GM12892 (cell line): ENCODE measurements around the gene C5orf63.

ENCODE experiments used
- POLR2A ChIP-seq: IDR thresholded peaks from 2 replicates; pipeline ENCODE4 v1.6.1; 2011; ENCODE audit warnings: low read depth, low read length, control low read depth
- POLR2AphosphoS5 ChIP-seq: IDR thresholded peaks from 2 replicates; pipeline ENCODE4 v1.6.1; 2011; ENCODE audit warnings: low read depth, low read length, control low read depth
- TAF1 ChIP-seq: IDR thresholded peaks from 2 replicates; pipeline ENCODE4 v1.6.1; 2011; ENCODE audit warnings: low read depth, mild to moderate bottlenecking, control low read depth, low read length, borderline replicate concordance

- no peak for TF ChIP-seq POLR2AphosphoS5
- no peak for TF ChIP-seq POLR2A
- no peak for TF ChIP-seq TAF1
Measured at GRCh38 chr5:127010362-127010761, 62.9 kb downstream of the C5orf63 start.
